HepG2 (cell line): Measurements from ENCODE around the gene GDF7. TPM values are rescaled to one million over a fixed set of nuclear protein-coding genes. Genes with fewer than 3 reads are reported as not detected.

Experiments
- BRF2 ChIP-seq: sonication (generic); formaldehyde crosslinking; IDR thresholded peaks from 2 replicates; pipeline ENCODE4 v1.8.1; 2022; ENCODE audit warnings: mild to moderate bottlenecking, missing genetic modification reagents
- ETS1 ChIP-seq: sonication (generic); formaldehyde crosslinking; IDR thresholded peaks from 2 replicates; pipeline ENCODE4 v1.4.0; 2020; ENCODE audit warnings: missing genetic modification reagents
- GPN1 ChIP-seq: sonication (generic); formaldehyde crosslinking; IDR thresholded peaks from 2 replicates; pipeline ENCODE4 v1.5.1; 2020; ENCODE audit warnings: missing genetic modification reagents, borderline replicate concordance
- HNRNPL ChIP-seq: fragments of 200-400 bp; formaldehyde crosslinking; IDR thresholded peaks from 2 replicates; pipeline ENCODE4 v1.6.1; 2017; ENCODE audit warnings: mild to moderate bottlenecking, low read depth, low read length
- IKZF4 ChIP-seq: sonication (generic); formaldehyde crosslinking; IDR thresholded peaks from 2 replicates; pipeline ENCODE4 v1.5.1; 2020; ENCODE audit warnings: borderline replicate concordance, mild to moderate bottlenecking, low read depth, missing genetic modification reagents; ENCODE audit errors: not compliant biosample characterization
- MTA1 ChIP-seq: sonication (generic); formaldehyde crosslinking; IDR thresholded peaks from 2 replicates; pipeline ENCODE4 v1.4.0; 2020; ENCODE audit warnings: missing genetic modification reagents, mild to moderate bottlenecking, borderline replicate concordance
- PTBP1 ChIP-seq: fragments of 200-400 bp; formaldehyde crosslinking; IDR thresholded peaks from 2 replicates; pipeline ENCODE4 v1.6.1; 2018; ENCODE audit warnings: low read length, low read depth; ENCODE audit not compliant: poor library complexity, severe bottlenecking
- THRA ChIP-seq: sonication (generic); formaldehyde crosslinking; IDR thresholded peaks from 2 replicates; pipeline ENCODE4 v1.4.0; 2020; ENCODE audit warnings: missing genetic modification reagents, borderline replicate concordance
- ZNF280D ChIP-seq: sonication (generic); formaldehyde crosslinking; IDR thresholded peaks from 2 replicates; pipeline ENCODE4 v1.5.1; 2020; ENCODE audit warnings: mild to moderate bottlenecking, missing genetic modification reagents
- ZNF34 ChIP-seq: sonication (generic); formaldehyde crosslinking; IDR thresholded peaks from 2 replicates; pipeline ENCODE4 v1.4.0; 2020; ENCODE audit warnings: mild to moderate bottlenecking, missing genetic modification reagents, borderline replicate concordance
- ZNF543 ChIP-seq: sonication (generic); formaldehyde crosslinking; IDR thresholded peaks from 2 replicates; pipeline ENCODE4 v1.4.0; 2020; ENCODE audit warnings: mild to moderate bottlenecking, missing genetic modification reagents
- ZNF574 ChIP-seq: sonication (generic); formaldehyde crosslinking; IDR thresholded peaks from 2 replicates; pipeline ENCODE4 v1.4.0; 2020; ENCODE audit warnings: missing genetic modification reagents
- ZNF607 ChIP-seq: sonication (generic); formaldehyde crosslinking; IDR thresholded peaks from 2 replicates; pipeline ENCODE4 v1.5.1; 2020; ENCODE audit warnings: missing genetic modification reagents, mild to moderate bottlenecking, borderline replicate concordance
- ZNF614 ChIP-seq: IDR thresholded peaks from 2 replicates; pipeline ENCODE4 v1.6.1; 2018; ENCODE audit warnings: missing biosample characterization, missing genetic modification reagents, inconsistent platforms, borderline replicate concordance
- ZNF691 ChIP-seq: sonication (generic); formaldehyde crosslinking; IDR thresholded peaks from 2 replicates; pipeline ENCODE4 v1.4.0; 2020; ENCODE audit warnings: missing genetic modification reagents, low read depth, mild to moderate bottlenecking, borderline replicate concordance
- polyA plus RNA-seq, 8 experiments: library from polyadenylated mRNA; depleted of rRNA in 3 of 8; stranded (reverse) in 7 of 8; unstranded in 1 of 8; fragments of >200 nt; fragmentation: Illumina TruSeq in 4 of 8; extraction: Trizol in 4 of 8; gene quantifications; 2 replicates each; pipeline versions ENCODE4 v1.2.1 to v1.2.3, GENCODE V29; 2011 to 2016; ENCODE audit warnings: low read depth in 4 of 8, missing spikeins in 1 of 8, mixed read lengths in 1 of 8; ENCODE audit not compliant: insufficient read depth in 1 of 8
- total RNA-seq, 5 experiments: library from RNA; depleted of rRNA; stranded (reverse); fragments of >200 nt; fragmentation: Illumina TruSeq; extraction: Trizol; gene quantifications; 2 replicates each; pipeline ENCODE4 v1.2.3, GENCODE V29; 2016; ENCODE audit warnings: low read depth in 1 of 5

Gene GDF7
- total and polyA plus RNA-seq, 2 of the 13 experiments (the other 11 are each of a cell fraction or from before 2014, with no cell fraction given), result 1.6 to 15.0 TPM

- TF ChIP-seq ETS1 (CRISPR knock-in tag), result 0 out of 2 replicates have a peak, but pooled peaks have one; percentile 25
- 0 out of 2 replicates have a peak, but pooled peaks have one; percentile 79 for TF ChIP-seq ZNF691
- TF ChIP-seq IKZF4 (CRISPR knock-in tag), result no peak
- TF ChIP-seq THRA (CRISPR knock-in tag), result peak; percentile 26; the same call in 1 of the 2 replicates
- 0 out of 2 replicates have a peak, but pooled peaks have one; percentile 14 for TF ChIP-seq ZNF614 (CRISPR knock-in tag)
- TF ChIP-seq ZNF574 (CRISPR knock-in tag), result peak; percentile 6; the same call in 1 of the 2 replicates
- TF ChIP-seq GPN1, result no peak
- TF ChIP-seq PTBP1, result no peak
- TF ChIP-seq ZNF280D, result no peak
- no peak; the same call in 1 of the 2 replicates for TF ChIP-seq ZNF607 (CRISPR knock-in tag)
- peak; percentile 90; the same call in 1 of the 2 replicates for TF ChIP-seq MTA1 (CRISPR knock-in tag)
- no peak for TF ChIP-seq BRF2 (CRISPR knock-in tag)
- TF ChIP-seq ZNF34 (CRISPR knock-in tag), result no peak
- peak; percentile 62; the same call in 1 of the 2 replicates for TF ChIP-seq ZNF543
- 0 out of 2 replicates have a peak, but pooled peaks have one; percentile 41 for TF ChIP-seq HNRNPL
Measured at GRCh38 chr2:20667531-20668401, 822 bp downstream of the GDF7 start (continued).
